Measurements from ENCODE around the gene KRT78.

DNA sequence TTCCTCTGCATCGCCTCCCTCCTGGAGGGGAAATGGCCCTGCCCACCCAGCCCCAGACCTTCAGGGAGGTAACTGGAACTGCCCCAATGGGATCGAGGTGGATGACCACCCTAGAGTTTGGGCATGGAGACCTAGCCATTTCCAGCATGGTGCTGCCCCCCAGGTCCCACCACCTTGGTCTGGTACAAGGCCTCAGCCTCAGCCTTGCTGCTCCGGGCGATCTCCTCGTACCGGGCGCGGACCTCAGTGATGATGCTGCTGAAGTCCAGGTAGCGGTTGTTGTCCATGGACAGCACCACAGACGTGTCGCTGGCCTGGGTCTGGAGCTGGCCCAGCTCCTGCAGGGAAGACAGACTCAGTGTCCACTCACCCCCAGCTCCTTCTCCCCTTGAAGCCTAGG, 4.4 kb downstream of the KRT78 start:
- TF ChIP-seq, protein P1, sequence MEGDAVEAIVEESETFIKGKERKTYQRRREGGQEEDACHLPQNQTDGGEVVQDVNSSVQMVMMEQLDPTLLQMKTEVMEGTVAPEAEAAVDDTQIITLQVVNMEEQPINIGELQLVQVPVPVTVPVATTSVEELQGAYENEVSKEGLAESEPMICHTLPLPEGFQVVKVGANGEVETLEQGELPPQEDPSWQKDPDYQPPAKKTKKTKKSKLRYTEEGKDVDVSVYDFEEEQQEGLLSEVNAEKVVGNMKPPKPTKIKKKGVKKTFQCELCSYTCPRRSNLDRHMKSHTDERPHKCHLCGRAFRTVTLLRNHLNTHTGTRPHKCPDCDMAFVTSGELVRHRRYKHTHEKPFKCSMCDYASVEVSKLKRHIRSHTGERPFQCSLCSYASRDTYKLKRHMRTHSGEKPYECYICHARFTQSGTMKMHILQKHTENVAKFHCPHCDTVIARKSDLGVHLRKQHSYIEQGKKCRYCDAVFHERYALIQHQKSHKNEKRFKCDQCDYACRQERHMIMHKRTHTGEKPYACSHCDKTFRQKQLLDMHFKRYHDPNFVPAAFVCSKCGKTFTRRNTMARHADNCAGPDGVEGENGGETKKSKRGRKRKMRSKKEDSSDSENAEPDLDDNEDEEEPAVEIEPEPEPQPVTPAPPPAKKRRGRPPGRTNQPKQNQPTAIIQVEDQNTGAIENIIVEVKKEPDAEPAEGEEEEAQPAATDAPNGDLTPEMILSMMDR (conservative IDR thresholded peaks at IDR 0.05): no peak
- TF ChIP-seq ZFX (IDR thresholded peaks at IDR 0.05): no peak

Data from C4-2B (cell line).